Cardiac muscle cell (in vitro differentiated cells and primary cell): ENCODE results near the gene TMCO4. TPM values are rescaled to one million over a fixed set of nuclear protein-coding genes. Genes with fewer than 3 reads are reported as not detected.

Experiments used
- DNase-seq, 2 donors: peaks; one replicate each; pipeline versions ENCODE4 v3.0.0 to v3.0.0-alpha.2; 2010 to 2017; ENCODE audit warnings: low read depth in 1 of 2, low spot score in 1 of 2
- H3K27ac ChIP-seq: fragments of 200-600 bp; sonication (generic); 2 replicates; pipeline ENCODE4 v1.5.1; 2016
- H3K27me3 ChIP-seq: fragments of 200-600 bp; sonication (generic); 2 replicates; pipeline ENCODE4 v1.6.0; 2016; ENCODE audit warnings: control low read depth
- H3K36me3 ChIP-seq: fragments of 200-600 bp; sonication (generic); 2 replicates; pipeline ENCODE4 v1.5.1; 2016; ENCODE audit warnings: control low read depth
- H3K4me1 ChIP-seq: fragments of 200-600 bp; sonication (generic); 2 replicates; pipeline ENCODE4 v1.8.1; 2017; ENCODE audit warnings: low read depth, mild to moderate bottlenecking, mixed run types
- H3K4me3 ChIP-seq: fragments of 200-600 bp; sonication (generic); 2 replicates; pipeline ENCODE4 v1.5.1; 2016; ENCODE audit warnings: mild to moderate bottlenecking
- H3K9me3 ChIP-seq: fragments of 200-600 bp; sonication (generic); 2 replicates; pipeline ENCODE4 v1.5.1; 2017; ENCODE audit warnings: low read depth, mild to moderate bottlenecking, control low read depth
- polyA plus RNA-seq: library from polyadenylated mRNA; unstranded; fragments of >200 nt; fragmentation: Nextera tagmentation; extraction: Ambion mirVana; gene quantifications from 2 replicates; pipeline ENCODE4 v1.2.1, GENCODE V29; 2016
- total RNA-seq: library from RNA; depleted of rRNA; stranded (reverse); fragments of >200 nt; gene quantifications from 2 replicates; pipeline ENCODE4 v1.2.3, GENCODE V29; 2016
- TF ChIP-seq, protein P1 (sequence below): IDR thresholded peaks from 2 replicates; pipeline ENCODE4 v1.5.1; 2012; ENCODE audit warnings: low read depth, mild to moderate bottlenecking, low read length

The TMCO4 gene
- total and polyA plus RNA-seq, 2 experiments from 2014 or later: 2.2 to 2.5 TPM

DNA sequence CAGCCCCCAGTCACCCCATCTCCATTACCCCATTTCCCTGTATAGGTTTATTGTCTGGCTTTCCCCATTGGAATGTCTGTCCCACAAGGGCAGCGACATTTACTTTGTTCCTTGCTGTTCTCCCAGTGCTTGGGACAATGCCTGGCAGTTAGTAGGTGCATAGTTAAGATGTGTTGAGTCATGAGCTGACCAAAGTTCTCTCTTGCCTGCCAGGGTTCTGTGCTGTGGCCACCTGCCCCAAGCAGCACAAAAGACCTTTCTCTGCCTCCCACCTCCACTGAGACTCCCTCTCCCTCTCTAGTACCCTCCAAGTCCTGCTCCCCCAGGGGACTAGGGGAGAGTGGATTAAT, 40.0 kb downstream of the TMCO4 start:
- Histone ChIP-seq H3K36me3 (no peaks in the 10 kb centered on the region), H3K9me3 (no peaks in the 10 kb centered on the region), H3K27me3 (peaks cover 15% of the 10 kb centered on the region), H3K4me1 (peaks cover under 1% of the 10 kb centered on the region), H3K4me3 (no peak overlapping the region), H3K27ac (no peak overlapping the region)
- no peak for DNase-seq
- TF ChIP-seq, protein P1, sequence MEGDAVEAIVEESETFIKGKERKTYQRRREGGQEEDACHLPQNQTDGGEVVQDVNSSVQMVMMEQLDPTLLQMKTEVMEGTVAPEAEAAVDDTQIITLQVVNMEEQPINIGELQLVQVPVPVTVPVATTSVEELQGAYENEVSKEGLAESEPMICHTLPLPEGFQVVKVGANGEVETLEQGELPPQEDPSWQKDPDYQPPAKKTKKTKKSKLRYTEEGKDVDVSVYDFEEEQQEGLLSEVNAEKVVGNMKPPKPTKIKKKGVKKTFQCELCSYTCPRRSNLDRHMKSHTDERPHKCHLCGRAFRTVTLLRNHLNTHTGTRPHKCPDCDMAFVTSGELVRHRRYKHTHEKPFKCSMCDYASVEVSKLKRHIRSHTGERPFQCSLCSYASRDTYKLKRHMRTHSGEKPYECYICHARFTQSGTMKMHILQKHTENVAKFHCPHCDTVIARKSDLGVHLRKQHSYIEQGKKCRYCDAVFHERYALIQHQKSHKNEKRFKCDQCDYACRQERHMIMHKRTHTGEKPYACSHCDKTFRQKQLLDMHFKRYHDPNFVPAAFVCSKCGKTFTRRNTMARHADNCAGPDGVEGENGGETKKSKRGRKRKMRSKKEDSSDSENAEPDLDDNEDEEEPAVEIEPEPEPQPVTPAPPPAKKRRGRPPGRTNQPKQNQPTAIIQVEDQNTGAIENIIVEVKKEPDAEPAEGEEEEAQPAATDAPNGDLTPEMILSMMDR: no peak

DNA sequence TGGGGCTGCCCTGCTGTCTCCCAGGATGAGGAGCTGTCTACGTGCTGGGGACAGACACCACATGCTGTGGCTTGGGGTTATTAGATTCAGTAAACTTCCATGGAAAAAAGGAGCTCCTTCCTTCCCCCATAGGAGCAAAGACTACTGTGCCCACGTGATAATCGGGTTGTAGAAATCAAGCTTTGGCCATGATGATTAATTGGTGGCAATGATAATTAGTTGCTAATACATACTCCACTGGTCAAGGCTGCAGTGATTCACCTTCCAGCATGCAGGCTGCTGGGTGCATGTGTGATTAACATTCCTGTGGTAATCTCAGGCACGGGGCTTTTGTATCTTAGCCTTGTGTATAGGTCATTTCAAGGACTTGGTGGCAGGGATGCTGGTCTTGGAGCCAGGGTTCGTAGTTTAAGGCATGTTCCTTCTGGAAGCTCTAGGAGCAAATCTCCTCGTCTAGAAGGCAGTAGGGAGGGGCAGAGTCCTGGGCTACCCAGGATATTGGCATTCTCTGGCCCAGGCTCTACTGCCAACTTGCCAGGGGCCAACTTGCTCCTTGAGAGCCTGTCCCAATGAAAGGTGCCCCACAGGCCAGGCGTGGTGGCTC, 41.4 kb downstream of the TMCO4 start:
- TF ChIP-seq, protein P1: no peak

DNA sequence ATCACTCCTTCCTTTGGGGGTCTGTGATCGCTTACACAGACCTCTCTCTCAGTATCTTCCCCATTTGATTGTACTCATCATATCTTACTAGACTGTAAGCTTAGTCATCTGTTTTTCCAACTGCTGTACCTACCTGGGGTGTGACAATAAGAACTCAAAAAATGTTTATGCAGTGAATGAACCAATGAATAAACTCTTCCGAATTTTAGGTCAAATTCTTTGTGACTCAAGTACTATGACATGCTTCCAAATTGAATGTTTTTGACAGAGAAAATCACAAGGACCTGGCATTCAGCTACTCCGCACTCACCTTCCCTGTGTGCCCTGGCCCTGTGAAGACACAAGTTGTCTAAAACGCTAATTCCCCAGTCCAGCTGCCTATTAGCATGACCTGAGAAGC, 42.1 kb downstream of the TMCO4 start:
- TF ChIP-seq, protein P1: no peak
- H3K27me3 ChIP-seq: peaks cover 15% of the 10 kb centered on the region
- no peak overlapping the region for H3K4me3 ChIP-seq
- H3K27ac ChIP-seq: no peak overlapping the region
- H3K36me3 ChIP-seq: no peaks in the 10 kb centered on the region
- H3K4me1 ChIP-seq: peaks cover 9% of the 10 kb centered on the region
- DNase-seq: no peak
- no peaks in the 10 kb centered on the region for H3K9me3 ChIP-seq

More for the DNA sequence above, 41.4 kb downstream of the TMCO4 start:
- H3K27ac ChIP-seq: no peak overlapping the region
- peaks cover 15% of the 10 kb centered on the region for H3K27me3 ChIP-seq
- no peak overlapping the region for H3K4me3 ChIP-seq
- peaks cover 9% of the 10 kb centered on the region for H3K4me1 ChIP-seq
- H3K36me3 ChIP-seq: no peaks in the 10 kb centered on the region
- H3K9me3 ChIP-seq: no peaks in the 10 kb centered on the region
- peak; percentile 44 to 72 for DNase-seq

DNA sequence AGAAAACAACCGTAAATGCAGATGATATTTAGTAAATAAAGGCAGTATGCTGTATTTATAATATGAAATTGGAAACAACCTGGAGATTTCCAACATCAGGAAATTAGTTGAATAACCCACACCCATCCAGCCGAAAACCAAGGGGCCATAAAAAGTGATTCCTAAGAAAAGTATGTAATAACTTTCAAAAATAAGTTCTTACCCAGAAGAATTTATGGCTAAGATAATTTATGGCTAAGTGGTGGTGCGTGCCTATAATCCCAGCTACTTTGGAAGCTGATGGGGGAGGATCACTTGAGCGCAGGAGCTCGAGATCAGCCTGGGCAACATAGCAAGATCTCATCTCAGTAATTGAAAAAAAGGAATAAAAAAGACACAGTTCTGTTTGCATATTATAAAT, 43.2 kb downstream of the TMCO4 start:
- H3K4me3 ChIP-seq: no peak overlapping the region
- no peaks in the 10 kb centered on the region for H3K9me3 ChIP-seq
- H3K36me3 ChIP-seq: no peaks in the 10 kb centered on the region
- no peak for DNase-seq
- TF ChIP-seq, protein P1: no peak
- peaks cover 11% of the 10 kb centered on the region for H3K27me3 ChIP-seq
- peaks cover 14% of the 10 kb centered on the region for H3K4me1 ChIP-seq
- no peak overlapping the region for H3K27ac ChIP-seq

DNA sequence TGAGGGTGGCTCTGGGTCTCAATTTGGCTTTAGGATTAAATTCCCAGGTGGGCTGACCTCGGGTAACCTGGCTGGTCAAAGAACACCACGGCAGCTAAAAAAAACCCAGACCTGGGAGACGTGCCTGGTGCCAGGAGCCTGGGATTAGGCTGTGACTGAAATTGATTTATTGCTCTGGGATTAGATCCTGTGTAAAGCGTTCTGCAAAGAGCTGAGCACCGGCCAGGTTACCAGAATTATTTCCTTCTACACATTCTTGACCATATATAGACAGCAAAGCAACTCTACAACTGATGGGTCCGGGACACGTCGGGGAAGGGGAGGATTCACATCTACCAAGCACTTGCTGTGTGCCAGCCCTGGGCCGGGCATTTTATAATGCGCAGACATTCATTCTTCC, 45.2 kb downstream of the TMCO4 start:
- H3K27ac ChIP-seq: peak overlapping the region; percentile 62
- H3K9me3 ChIP-seq: no peaks in the 10 kb centered on the region
- TF ChIP-seq, protein P1: no peak
- peak in 1 of 2 donors; percentile 43 for DNase-seq
- no peaks in the 10 kb centered on the region for H3K27me3 ChIP-seq
- peaks cover 19% of the 10 kb centered on the region for H3K4me1 ChIP-seq
- no peak overlapping the region for H3K4me3 ChIP-seq
- H3K36me3 ChIP-seq: no peaks in the 10 kb centered on the region
